SU-DHL-6 (cell line): ENCODE results near the gene RAD51.

Experiments used
- H2AFZ ChIP-seq: fragments of 200-600 bp; sonication (generic); 2 replicates; pipeline ENCODE4 v1.6.1; 2014; ENCODE audit warnings: low read depth, mild to moderate bottlenecking, moderate library complexity, mixed read lengths, antibody characterized with exemption, low read length; ENCODE audit not compliant: severe bottlenecking
- H3F3A ChIP-seq: fragments of 200-600 bp; shearing (Covaris generic); 2 replicates; pipeline ENCODE4 v1.6.0; 2016; ENCODE audit warnings: antibody characterized with exemption, mild to moderate bottlenecking; ENCODE audit not compliant: insufficient read depth
- H3K27ac ChIP-seq: fragments of 200-600 bp; sonication (generic); 2 replicates; pipeline ENCODE4 v1.5.1; 2016; ENCODE audit warnings: low read depth, mild to moderate bottlenecking, low read length, moderate library complexity, mixed read lengths
- H3K27me3 ChIP-seq: fragments of 200-600 bp; sonication (generic), shearing (Covaris generic); 2 replicates; pipeline ENCODE4 v1.6.0; 2014; ENCODE audit warnings: mild to moderate bottlenecking, low read length
- H3K36me3 ChIP-seq: fragments of 200-600 bp; sonication (generic); 2 replicates; pipeline ENCODE4 v1.6.1; 2014; ENCODE audit warnings: mild to moderate bottlenecking, low read length, mixed read lengths
- H3K4me2 ChIP-seq: fragments of 300-600, 200-600 bp; shearing (Covaris generic), sonication (generic); 2 replicates; pipeline ENCODE4 v1.6.0; 2014; ENCODE audit warnings: low read length, low read depth, mild to moderate bottlenecking; ENCODE audit not compliant: poor library complexity, severe bottlenecking
- H3K4me3 ChIP-seq: fragments of 200-600 bp; sonication (generic); 2 replicates; pipeline ENCODE4 v1.5.1; 2014; ENCODE audit warnings: antibody characterized with exemption, low read length, mild to moderate bottlenecking, mixed read lengths; ENCODE audit not compliant: insufficient read depth, poor library complexity, severe bottlenecking
- H3K79me2 ChIP-seq: fragments of 200-600 bp; sonication (generic); 2 replicates; pipeline ENCODE4 v1.6.1; 2014; ENCODE audit warnings: mild to moderate bottlenecking, low read length, moderate library complexity; ENCODE audit not compliant: insufficient read depth
- H3K9ac ChIP-seq: fragments of 200-600 bp; sonication (generic); 2 replicates; pipeline ENCODE4 v1.7.0; 2014; ENCODE audit warnings: mild to moderate bottlenecking, low read length
- H3K9me2 ChIP-seq: fragments of 200-600 bp; sonication (generic); replicated peaks from 2 replicates; pipeline ENCODE4 v1.6.1; 2014; ENCODE audit warnings: low read length; ENCODE audit not compliant: insufficient read depth
- H3K9me3 ChIP-seq: fragments of 200-600 bp; sonication (generic); 2 replicates; pipeline ENCODE4 v1.6.1; 2014; ENCODE audit warnings: low read length, mixed read lengths; ENCODE audit not compliant: insufficient read depth
- H4K20me1 ChIP-seq: fragments of 200-600 bp; sonication (generic); 2 replicates; pipeline ENCODE4 v1.6.1; 2014; ENCODE audit warnings: low read depth, mild to moderate bottlenecking, antibody characterized with exemption, low read length, moderate library complexity, mixed read lengths
- EZH2phosphoT487 ChIP-seq: fragments of 200-600 bp; sonication (generic), shearing (Covaris generic); conservative IDR thresholded peaks from 2 replicates; pipeline ENCODE4 v1.6.1; 2018; ENCODE audit warnings: mild to moderate bottlenecking, antibody characterized with exemption, low read length, moderate library complexity, mixed read lengths
- TF ChIP-seq, protein P1 (sequence below): fragments of 200-600 bp; sonication (generic); IDR thresholded peaks from one replicate; pipeline ENCODE4 v1.5.1; 2017; ENCODE audit warnings: antibody characterized with exemption, mild to moderate bottlenecking, low read length, moderate library complexity; ENCODE audit not compliant: insufficient read depth, poor library complexity, severe bottlenecking

RAD51 gene

DNA sequence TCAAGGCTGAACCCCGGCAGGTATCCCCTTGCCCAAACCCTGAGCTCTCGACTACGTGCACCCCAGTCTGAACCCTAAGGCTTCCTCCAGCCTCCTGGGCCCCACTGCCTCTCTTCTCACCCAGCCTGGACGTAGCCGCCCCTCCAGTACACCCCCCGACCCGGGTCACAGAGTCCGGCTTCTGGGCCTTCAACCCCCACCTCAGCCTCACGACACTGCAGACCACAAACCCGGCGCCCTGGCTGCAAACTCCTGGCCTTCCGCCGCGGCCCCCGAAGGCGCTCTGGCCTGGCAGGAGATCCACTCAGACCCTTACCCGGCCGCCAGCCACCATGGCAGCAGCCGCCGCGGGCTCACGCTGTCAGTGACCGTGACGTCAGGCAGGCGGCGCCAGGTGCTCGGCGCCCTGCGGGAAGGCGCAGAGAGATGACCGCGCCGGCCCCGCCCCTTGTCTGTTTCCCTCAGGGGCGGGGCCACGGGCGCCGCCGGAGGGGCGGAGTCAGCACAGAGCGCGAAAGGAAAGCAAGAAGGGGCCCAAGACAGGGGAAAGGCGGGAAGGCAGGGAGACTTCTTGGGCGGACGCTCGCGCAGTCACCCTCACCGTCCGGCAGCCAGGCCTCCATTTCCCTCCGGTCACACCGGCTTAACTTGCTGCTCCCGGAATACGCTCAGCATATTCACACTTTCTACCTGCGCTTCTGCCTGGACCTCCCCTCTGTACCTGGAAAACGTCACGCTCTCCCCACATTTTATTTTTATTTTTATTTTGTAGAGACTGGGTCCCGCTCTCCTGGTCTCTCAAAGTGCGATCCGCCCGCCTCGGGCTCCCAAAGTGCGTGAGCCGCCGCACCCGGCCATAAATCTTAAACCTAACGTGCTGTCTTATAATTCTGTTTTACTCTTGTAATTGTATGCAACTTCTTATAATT is 60.2 kb downstream of the RAD51 start, which contains the start of gene RMDN3:
TSS of gene RMDN3 (minus strand) at position 372 of the 929 bp plus-strand sequence. CDS start 471 bp downstream, outside the sequence.
- H3K79me2 ChIP-seq: peaks cover 41% of the 10 kb centered on the region
- no peaks in the 10 kb centered on the region for H4K20me1 ChIP-seq
- peak within 1 kb of the TSS; percentile 95 for H3K9ac ChIP-seq
- H2AFZ ChIP-seq: peak within 1 kb of the TSS; percentile 94
- no peaks in the 10 kb centered on the region for H3K27me3 ChIP-seq
- no peaks in the 10 kb centered on the region for H3K9me2 ChIP-seq
- H3K4me3 ChIP-seq: peak within 1 kb of the TSS; percentile 100
- peak within 1 kb of the TSS; percentile 100 for H3K4me2 ChIP-seq
- peak within 1 kb of the TSS; percentile 90 for H3K27ac ChIP-seq
- no peaks in the 10 kb centered on the region; the same call in none of the 2 replicates for H3F3A ChIP-seq
- no peaks in the 10 kb centered on the region for H3K9me3 ChIP-seq
- no peak for TF ChIP-seq EZH2phosphoT487
- TF ChIP-seq, protein P1, sequence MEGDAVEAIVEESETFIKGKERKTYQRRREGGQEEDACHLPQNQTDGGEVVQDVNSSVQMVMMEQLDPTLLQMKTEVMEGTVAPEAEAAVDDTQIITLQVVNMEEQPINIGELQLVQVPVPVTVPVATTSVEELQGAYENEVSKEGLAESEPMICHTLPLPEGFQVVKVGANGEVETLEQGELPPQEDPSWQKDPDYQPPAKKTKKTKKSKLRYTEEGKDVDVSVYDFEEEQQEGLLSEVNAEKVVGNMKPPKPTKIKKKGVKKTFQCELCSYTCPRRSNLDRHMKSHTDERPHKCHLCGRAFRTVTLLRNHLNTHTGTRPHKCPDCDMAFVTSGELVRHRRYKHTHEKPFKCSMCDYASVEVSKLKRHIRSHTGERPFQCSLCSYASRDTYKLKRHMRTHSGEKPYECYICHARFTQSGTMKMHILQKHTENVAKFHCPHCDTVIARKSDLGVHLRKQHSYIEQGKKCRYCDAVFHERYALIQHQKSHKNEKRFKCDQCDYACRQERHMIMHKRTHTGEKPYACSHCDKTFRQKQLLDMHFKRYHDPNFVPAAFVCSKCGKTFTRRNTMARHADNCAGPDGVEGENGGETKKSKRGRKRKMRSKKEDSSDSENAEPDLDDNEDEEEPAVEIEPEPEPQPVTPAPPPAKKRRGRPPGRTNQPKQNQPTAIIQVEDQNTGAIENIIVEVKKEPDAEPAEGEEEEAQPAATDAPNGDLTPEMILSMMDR: no peak
- H3K36me3 ChIP-seq: peaks cover 5% of the 10 kb centered on the region

GRCh38 chr15:40755812-40756208 is 60.8 kb downstream of the RAD51 start:
- Histone ChIP-seq H4K20me1 (no peaks in the 10 kb centered on the region), H3K36me3 (peaks cover 5% of the 10 kb centered on the region), H3F3A (peaks cover 2% of the 10 kb centered on the region), H3K4me2 (peak overlapping the region; percentile 100), H3K27ac (peak overlapping the region; percentile 90), H3K27me3 (no peaks in the 10 kb centered on the region), H3K9me2 (no peaks in the 10 kb centered on the region), H3K4me3 (peak overlapping the region; percentile 100), H3K9me3 (no peaks in the 10 kb centered on the region), H3K79me2 (peaks cover 40% of the 10 kb centered on the region), H3K9ac (peak overlapping the region; percentile 95), H2AFZ (peak overlapping the region; percentile 94)
- TF ChIP-seq, protein P1: no peak

DNA sequence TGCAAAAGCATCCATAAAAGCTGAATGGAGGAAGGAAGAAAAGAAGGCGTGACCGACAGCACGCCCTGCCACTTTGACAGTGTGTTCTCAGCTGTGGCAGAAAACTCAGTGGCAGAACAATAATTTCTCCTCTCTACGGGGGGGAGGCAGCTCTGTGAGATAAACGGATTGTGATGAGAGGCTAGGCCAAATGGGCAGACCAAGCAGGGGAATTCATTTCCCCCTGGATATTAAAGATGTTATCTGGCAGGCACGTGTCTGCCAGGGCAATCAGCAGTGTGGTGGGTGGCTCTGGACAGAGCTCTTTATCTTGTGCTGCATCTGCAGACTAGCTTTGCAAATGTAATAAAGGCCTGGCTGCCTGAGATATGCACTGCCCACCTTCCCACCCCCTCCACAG is 62.0 kb downstream of the RAD51 start:
- Histone ChIP-seq H3K27me3 (no peaks in the 10 kb centered on the region), H3K79me2 (peaks cover 28% of the 10 kb centered on the region), H3K4me2 (no peak overlapping the region), H3K9me3 (no peaks in the 10 kb centered on the region), H3F3A (peaks cover 8% of the 10 kb centered on the region), H4K20me1 (no peaks in the 10 kb centered on the region), H3K36me3 (no peaks in the 10 kb centered on the region; the same call in 1 of the 2 replicates), H3K9ac (no peak overlapping the region), H3K27ac (no peak overlapping the region), H3K4me3 (no peak overlapping the region), H3K9me2 (no peaks in the 10 kb centered on the region), H2AFZ (no peak overlapping the region)
- TF ChIP-seq, protein P1: no peak
- no peak for TF ChIP-seq EZH2phosphoT487
